OCI-LY3 (cell line): ENCODE measurements around the gene SVOPL.

Experiments
- H2AFZ ChIP-seq: fragments of 200-600, 300-600 bp; shearing (Covaris generic); 2 replicates; pipeline ENCODE4 v1.6.0; 2014; ENCODE audit warnings: antibody characterized with exemption, low read depth, low read length
- H3K27ac ChIP-seq: fragments of 200-600, 300-600 bp; sonication (generic); 2 replicates; pipeline ENCODE4 v1.5.1; 2014; ENCODE audit warnings: mild to moderate bottlenecking, low read length, moderate library complexity, mixed read lengths
- H3K27me3 ChIP-seq: fragments of 200-600, 300-600 bp; sonication (generic); 2 replicates; pipeline ENCODE4 v1.6.1; 2014; ENCODE audit warnings: low read depth, low read length, mixed read lengths
- H3K36me3 ChIP-seq: fragments of 200-600, 300-600 bp; sonication (generic); replicated peaks from 2 replicates; pipeline ENCODE3; 2014; ENCODE audit warnings: low read depth, low read length, mixed read lengths
- H3K4me1 ChIP-seq: fragments of 300-600, 200-600 bp; sonication (generic); 2 replicates; pipeline ENCODE4 v1.6.1; 2014; ENCODE audit warnings: low read length, mixed read lengths
- H3K4me2 ChIP-seq: fragments of 200-600, 300-600 bp; sonication (generic); 2 replicates; pipeline ENCODE4 v1.6.1; 2014; ENCODE audit warnings: low read length, mixed read lengths
- H3K4me3 ChIP-seq: fragments of 300-600, 200-600 bp; sonication (generic); 2 replicates; pipeline ENCODE4 v1.5.1; 2014; ENCODE audit warnings: antibody characterized with exemption, mild to moderate bottlenecking, low read length, moderate library complexity
- H3K79me2 ChIP-seq: fragments of 300-600, 200-600 bp; shearing (Covaris generic); 2 replicates; pipeline ENCODE4 v1.6.1; 2014; ENCODE audit warnings: mild to moderate bottlenecking, low read length, mixed read lengths
- H3K9ac ChIP-seq: fragments of 300-600, 200-600 bp; shearing (Covaris generic); 2 replicates; pipeline ENCODE4 v1.6.0; 2014; ENCODE audit warnings: mild to moderate bottlenecking, low read length, moderate library complexity
- H3K9me3 ChIP-seq: fragments of 200-600, 300-600 bp; shearing (Covaris generic); 2 replicates; pipeline ENCODE4 v1.6.1; 2014; ENCODE audit warnings: low read length, mixed read lengths; ENCODE audit not compliant: insufficient read depth
- H4K20me1 ChIP-seq: fragments of 200-600, 300-600 bp; sonication (generic); 2 replicates; pipeline ENCODE4 v1.6.1; 2016; ENCODE audit warnings: low read length, mixed read lengths; ENCODE audit not compliant: insufficient read depth
- EZH2phosphoT487 ChIP-seq: fragments of 200-600 bp; shearing (Covaris generic); IDR thresholded peaks from 2 replicates; pipeline ENCODE4 v1.6.1; 2018; ENCODE audit warnings: antibody characterized with exemption, mixed run types, low read depth
- TF ChIP-seq, protein P1 (sequence below): fragments of 200-600, 300-600 bp; sonication (generic); IDR thresholded peaks from 2 replicates; pipeline ENCODE4 v1.5.1; 2014; ENCODE audit warnings: antibody characterized with exemption, low read length, low read depth

The SVOPL gene

GRCh38 chr7:138746073-138746472, 44.9 kb upstream of the SVOPL start:
- Histone ChIP-seq H3K4me3 (no peak overlapping the region), H3K27ac (no peak overlapping the region), H3K9ac (no peak overlapping the region), H2AFZ (no peak overlapping the region), H3K79me2 (no peaks in the 10 kb centered on the region), H3K4me2 (no peak overlapping the region), H3K27me3 (no peaks in the 10 kb centered on the region), H3K9me3 (no peaks in the 10 kb centered on the region), H3K4me1 (no peaks in the 10 kb centered on the region), H3K36me3 (no peaks in the 10 kb centered on the region), H4K20me1 (no peaks in the 10 kb centered on the region)
- TF ChIP-seq, protein P1, sequence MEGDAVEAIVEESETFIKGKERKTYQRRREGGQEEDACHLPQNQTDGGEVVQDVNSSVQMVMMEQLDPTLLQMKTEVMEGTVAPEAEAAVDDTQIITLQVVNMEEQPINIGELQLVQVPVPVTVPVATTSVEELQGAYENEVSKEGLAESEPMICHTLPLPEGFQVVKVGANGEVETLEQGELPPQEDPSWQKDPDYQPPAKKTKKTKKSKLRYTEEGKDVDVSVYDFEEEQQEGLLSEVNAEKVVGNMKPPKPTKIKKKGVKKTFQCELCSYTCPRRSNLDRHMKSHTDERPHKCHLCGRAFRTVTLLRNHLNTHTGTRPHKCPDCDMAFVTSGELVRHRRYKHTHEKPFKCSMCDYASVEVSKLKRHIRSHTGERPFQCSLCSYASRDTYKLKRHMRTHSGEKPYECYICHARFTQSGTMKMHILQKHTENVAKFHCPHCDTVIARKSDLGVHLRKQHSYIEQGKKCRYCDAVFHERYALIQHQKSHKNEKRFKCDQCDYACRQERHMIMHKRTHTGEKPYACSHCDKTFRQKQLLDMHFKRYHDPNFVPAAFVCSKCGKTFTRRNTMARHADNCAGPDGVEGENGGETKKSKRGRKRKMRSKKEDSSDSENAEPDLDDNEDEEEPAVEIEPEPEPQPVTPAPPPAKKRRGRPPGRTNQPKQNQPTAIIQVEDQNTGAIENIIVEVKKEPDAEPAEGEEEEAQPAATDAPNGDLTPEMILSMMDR = no peak
- no peak for TF ChIP-seq EZH2phosphoT487

DNA sequence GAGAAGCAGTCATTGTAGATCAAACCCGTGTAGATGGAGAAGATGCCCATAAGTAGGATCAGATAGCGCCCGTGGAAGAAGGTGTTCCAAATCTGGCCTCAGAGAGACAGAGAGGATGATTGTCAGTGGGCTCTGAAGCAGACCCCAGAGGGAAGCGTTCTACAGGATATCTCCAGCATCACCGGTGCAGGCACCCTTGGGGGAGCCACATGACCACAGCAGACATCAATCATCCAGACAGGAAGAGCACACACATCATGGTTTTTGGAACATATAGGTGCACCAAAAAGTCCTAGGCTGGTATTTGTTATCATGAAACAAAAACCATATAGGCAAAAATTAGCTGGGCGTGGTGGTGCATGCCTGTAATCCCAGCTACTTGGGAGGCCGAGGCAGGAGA, 44.0 kb upstream of the SVOPL start:
- Histone ChIP-seq H3K9me3 (no peaks in the 10 kb centered on the region), H2AFZ (no peak overlapping the region), H3K4me2 (no peak overlapping the region), H4K20me1 (no peaks in the 10 kb centered on the region), H3K36me3 (no peaks in the 10 kb centered on the region), H3K4me3 (no peak overlapping the region), H3K27me3 (no peaks in the 10 kb centered on the region), H3K9ac (no peak overlapping the region), H3K79me2 (no peaks in the 10 kb centered on the region), H3K27ac (no peak overlapping the region), H3K4me1 (no peaks in the 10 kb centered on the region)
- TF ChIP-seq, protein P1 = no peak
- no peak for TF ChIP-seq EZH2phosphoT487

DNA sequence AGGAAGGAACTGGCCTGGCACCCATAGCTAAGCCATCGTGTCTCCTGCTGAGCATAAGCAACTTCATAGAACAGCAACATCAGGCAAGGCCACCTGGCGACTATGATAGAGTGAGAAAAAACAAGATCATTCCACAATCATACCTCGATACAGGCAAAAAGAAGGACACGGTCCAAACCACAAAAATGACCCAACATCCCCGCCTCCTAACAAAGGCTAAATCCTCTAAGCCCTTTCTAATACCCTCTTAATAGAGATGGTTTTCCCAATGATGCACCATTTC, 40.2 kb upstream of the SVOPL start:
- H3K79me2 ChIP-seq = no peaks in the 10 kb centered on the region
- no peak overlapping the region for H3K9ac ChIP-seq
- TF ChIP-seq, protein P1 = no peak
- no peak for TF ChIP-seq EZH2phosphoT487
- no peaks in the 10 kb centered on the region for H3K27me3 ChIP-seq
- no peaks in the 10 kb centered on the region for H3K9me3 ChIP-seq
- no peak overlapping the region for H3K4me2 ChIP-seq
- H4K20me1 ChIP-seq = no peaks in the 10 kb centered on the region
- no peak overlapping the region for H3K27ac ChIP-seq
- no peaks in the 10 kb centered on the region for H3K36me3 ChIP-seq
- no peak overlapping the region for H2AFZ ChIP-seq
- no peak overlapping the region for H3K4me3 ChIP-seq
- H3K4me1 ChIP-seq = 0 out of 2 replicates have a peak, but pooled peaks cover 3% of the 10 kb centered on the region

- no peaks in the 10 kb centered on the region for H3K27me3 ChIP-seq
- no peak overlapping the region for H2AFZ ChIP-seq
- H3K9me3 ChIP-seq = no peaks in the 10 kb centered on the region
- H3K4me2 ChIP-seq = no peak overlapping the region
- H3K79me2 ChIP-seq = no peaks in the 10 kb centered on the region
- no peaks in the 10 kb centered on the region for H3K36me3 ChIP-seq
- H4K20me1 ChIP-seq = no peaks in the 10 kb centered on the region
- no peak overlapping the region for H3K4me3 ChIP-seq
- H3K9ac ChIP-seq = no peak overlapping the region
- H3K27ac ChIP-seq = no peak overlapping the region
- TF ChIP-seq, protein P1 = no peak
- no peak for TF ChIP-seq EZH2phosphoT487
- 0 out of 2 replicates have a peak, but pooled peaks cover 3% of the 10 kb centered on the region for H3K4me1 ChIP-seq
Observed at GRCh38 chr7:138739859-138740258, 38.7 kb upstream of the SVOPL start.
